ENCODE results near the gene SIRT3. TPM values are rescaled to one million over a fixed set of nuclear protein-coding genes. Genes with fewer than 3 reads are reported as not detected.

Gene SIRT3
- total RNA-seq, 1 experiment from 2014 or later: 13.6 TPM

DNA sequence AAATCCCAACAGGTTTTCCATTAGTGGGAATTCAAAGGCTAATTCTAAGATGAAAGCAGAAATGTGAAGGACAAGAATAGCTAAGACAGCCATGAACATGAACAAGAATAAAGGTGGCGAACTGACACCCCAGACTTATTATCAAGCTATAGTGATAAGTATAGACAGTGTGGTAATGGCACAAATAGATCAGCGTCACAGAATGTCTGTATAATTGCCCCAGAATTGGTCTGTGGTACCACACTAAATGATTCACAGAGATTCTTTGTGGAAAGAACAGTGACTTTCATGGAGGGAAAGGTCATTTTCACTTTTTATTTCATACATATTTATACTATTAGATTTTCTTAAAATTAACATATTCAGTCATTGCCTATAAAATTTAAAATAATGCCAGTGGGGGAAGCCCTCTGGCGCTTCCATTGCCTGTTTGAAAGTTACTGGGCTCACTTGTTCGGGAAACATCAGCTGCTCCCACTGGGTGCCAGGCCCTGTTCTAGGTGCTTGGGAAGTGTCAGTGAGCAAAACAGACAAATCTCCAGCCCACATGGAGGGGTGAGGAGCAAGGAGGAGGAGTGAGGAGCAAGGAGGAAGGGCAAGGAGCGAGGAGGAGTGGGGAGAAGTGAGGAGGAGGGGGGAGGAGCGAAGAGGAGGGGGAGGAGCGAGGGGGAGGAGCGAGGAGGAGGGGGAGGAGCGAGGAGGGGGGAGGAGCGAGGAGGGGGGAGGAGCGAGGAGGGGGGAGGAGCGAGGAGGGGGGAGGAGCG, 30.7 kb upstream of the SIRT3 start:
- DNase-seq (ENCODE audit: low spot score): no peak
- TF ChIP-seq EZH2 (IDR thresholded peaks at IDR 0.05; ENCODE audit: borderline replicate concordance, low read depth, low read length, poor library complexity, severe bottlenecking): no peak
- TF ChIP-seq, protein P1, sequence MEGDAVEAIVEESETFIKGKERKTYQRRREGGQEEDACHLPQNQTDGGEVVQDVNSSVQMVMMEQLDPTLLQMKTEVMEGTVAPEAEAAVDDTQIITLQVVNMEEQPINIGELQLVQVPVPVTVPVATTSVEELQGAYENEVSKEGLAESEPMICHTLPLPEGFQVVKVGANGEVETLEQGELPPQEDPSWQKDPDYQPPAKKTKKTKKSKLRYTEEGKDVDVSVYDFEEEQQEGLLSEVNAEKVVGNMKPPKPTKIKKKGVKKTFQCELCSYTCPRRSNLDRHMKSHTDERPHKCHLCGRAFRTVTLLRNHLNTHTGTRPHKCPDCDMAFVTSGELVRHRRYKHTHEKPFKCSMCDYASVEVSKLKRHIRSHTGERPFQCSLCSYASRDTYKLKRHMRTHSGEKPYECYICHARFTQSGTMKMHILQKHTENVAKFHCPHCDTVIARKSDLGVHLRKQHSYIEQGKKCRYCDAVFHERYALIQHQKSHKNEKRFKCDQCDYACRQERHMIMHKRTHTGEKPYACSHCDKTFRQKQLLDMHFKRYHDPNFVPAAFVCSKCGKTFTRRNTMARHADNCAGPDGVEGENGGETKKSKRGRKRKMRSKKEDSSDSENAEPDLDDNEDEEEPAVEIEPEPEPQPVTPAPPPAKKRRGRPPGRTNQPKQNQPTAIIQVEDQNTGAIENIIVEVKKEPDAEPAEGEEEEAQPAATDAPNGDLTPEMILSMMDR (conservative IDR thresholded peaks at IDR 0.05; ENCODE audit: low read depth, low read length): no peak
- no peaks in the 10 kb centered on the region for H3K36me3 ChIP-seq (ENCODE audit: insufficient read depth, low read length, poor library complexity, severe bottlenecking)
- H3K4me1 ChIP-seq (ENCODE audit: insufficient read depth, low read length, poor library complexity, severe bottlenecking): no peaks in the 10 kb centered on the region
- intact Hi-C loops (cut with micrococcal nuclease; ENCODE audit: unreplicated experiment): no loop called here
- BruUV-seq (replicated peaks): no TSS peak
- no peaks in the 10 kb centered on the region for H3K9me3 ChIP-seq (ENCODE audit: low read depth, low read length, poor library complexity, severe bottlenecking)
- ChIA-PET POLR2A (ENCODE audit: low non-redundant PET) (interaction anchor here (0.6 kb wide), 1 partner anchor 125 kb away, joined by 3 read pairs; no protein-coding TSS in a partner anchor), CTCF (no interaction called here)
- no peak overlapping the region for H3K4me3 ChIP-seq (ENCODE audit: low read depth, low read length, poor library complexity, severe bottlenecking)
- no peak overlapping the region for H3K27ac ChIP-seq (ENCODE audit: low read depth, low read length, poor library complexity, severe bottlenecking)
- no peaks in the 10 kb centered on the region for H3K27me3 ChIP-seq (replicated peaks; ENCODE audit: insufficient read depth, low read depth, low read length, poor library complexity)

DNA sequence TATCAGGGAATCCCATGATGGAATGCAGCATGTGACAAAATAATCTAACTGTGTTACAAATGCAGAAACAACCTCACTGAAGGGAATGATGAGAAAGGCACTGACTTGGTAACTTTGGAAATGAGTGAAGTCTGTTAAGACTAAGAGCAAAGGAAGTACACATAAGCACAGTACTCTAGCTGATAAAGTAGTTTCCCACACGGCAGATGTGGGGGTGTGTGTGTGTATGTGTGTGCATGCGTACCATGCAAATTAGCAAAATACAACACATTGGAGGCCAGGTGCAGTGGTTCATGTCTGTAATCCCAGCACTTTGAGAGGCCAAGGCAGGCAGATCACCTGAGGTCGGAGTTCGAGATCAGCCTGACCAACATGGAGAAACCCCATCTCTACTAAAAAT, 25.5 kb upstream of the SIRT3 start:
- Histone ChIP-seq H3K27me3 (replicated peaks; ENCODE audit: insufficient read depth, low read depth, low read length, poor library complexity) (no peaks in the 10 kb centered on the region), H3K36me3 (ENCODE audit: insufficient read depth, low read length, poor library complexity, severe bottlenecking) (no peaks in the 10 kb centered on the region), H3K9me3 (ENCODE audit: low read depth, low read length, poor library complexity, severe bottlenecking) (no peaks in the 10 kb centered on the region), H3K27ac (ENCODE audit: low read depth, low read length, poor library complexity, severe bottlenecking) (no peak overlapping the region), H3K4me1 (ENCODE audit: insufficient read depth, low read length, poor library complexity, severe bottlenecking) (no peaks in the 10 kb centered on the region), H3K4me3 (ENCODE audit: low read depth, low read length, poor library complexity, severe bottlenecking) (no peak overlapping the region)
- CTCF ChIA-PET: no interaction called here
- POLR2A ChIA-PET (ENCODE audit: low non-redundant PET): no interaction called here
- BruUV-seq (replicated peaks): no TSS peak
- intact Hi-C loops (cut with micrococcal nuclease; ENCODE audit: unreplicated experiment): no loop called here
- no peak for TF ChIP-seq EZH2 (IDR thresholded peaks at IDR 0.05; ENCODE audit: borderline replicate concordance, low read depth, low read length, poor library complexity, severe bottlenecking)
- TF ChIP-seq, protein P1 (conservative IDR thresholded peaks at IDR 0.05; ENCODE audit: low read depth, low read length): no peak
- no peak for DNase-seq (ENCODE audit: low spot score)

DNA sequence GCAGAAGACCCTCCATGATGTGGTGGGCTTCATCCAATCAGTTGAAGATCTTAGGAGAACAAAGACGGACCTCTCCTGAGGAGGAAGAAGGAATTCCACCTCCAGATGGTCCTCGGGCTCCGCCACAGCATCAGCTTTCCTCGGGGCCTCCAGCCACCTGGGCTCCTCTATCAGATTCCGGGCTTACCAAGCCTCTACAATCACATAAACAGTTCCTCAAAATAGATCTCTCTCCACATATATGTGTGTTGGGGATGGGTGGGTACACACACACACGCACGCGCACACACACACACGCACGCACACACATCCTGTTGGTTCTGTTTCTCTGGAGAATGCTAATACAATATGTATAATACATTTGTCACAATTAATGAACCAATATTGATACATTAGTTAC, 23.3 kb upstream of the SIRT3 start:
- no peak for DNase-seq (ENCODE audit: low spot score)
- H3K9me3 ChIP-seq (ENCODE audit: low read depth, low read length, poor library complexity, severe bottlenecking): no peaks in the 10 kb centered on the region
- POLR2A ChIA-PET (ENCODE audit: low non-redundant PET): no interaction called here

More for the DNA sequence above, 23.3 kb upstream of the SIRT3 start:
- Histone ChIP-seq H3K36me3 (ENCODE audit: insufficient read depth, low read length, poor library complexity, severe bottlenecking) (no peaks in the 10 kb centered on the region), H3K27me3 (replicated peaks; ENCODE audit: insufficient read depth, low read depth, low read length, poor library complexity) (no peaks in the 10 kb centered on the region), H3K4me1 (ENCODE audit: insufficient read depth, low read length, poor library complexity, severe bottlenecking) (no peaks in the 10 kb centered on the region), H3K4me3 (ENCODE audit: low read depth, low read length, poor library complexity, severe bottlenecking) (no peak overlapping the region), H3K27ac (ENCODE audit: low read depth, low read length, poor library complexity, severe bottlenecking) (no peak overlapping the region)
- intact Hi-C loops (cut with micrococcal nuclease; ENCODE audit: unreplicated experiment): loop anchor here (10.0 kb wide), 1 partner anchor 95 kb away; no protein-coding TSS in a partner anchor
- BruUV-seq (replicated peaks): no TSS peak
- CTCF ChIA-PET: no interaction called here
- TF ChIP-seq, protein P1 (conservative IDR thresholded peaks at IDR 0.05; ENCODE audit: low read depth, low read length): no peak
- no peak for TF ChIP-seq EZH2 (IDR thresholded peaks at IDR 0.05; ENCODE audit: borderline replicate concordance, low read depth, low read length, poor library complexity, severe bottlenecking)
